Right ventricle myocardium superior (tissue), 1 donor: ENCODE results near the gene PEPD. TPM values are rescaled to one million over a fixed set of nuclear protein-coding genes. Genes with fewer than 3 reads are reported as not detected.

Experiments used
- ATAC-seq: fragments of 200-7000 bp; cut with Tn5 transposase; one replicate; pipeline ENCODE4 v1.9.1; 2020; ENCODE audit warnings: mild to moderate bottlenecking; ENCODE audit not compliant: poor library complexity
- DNase-seq: peaks from one replicate; pipeline ENCODE4 v3.0.0-alpha.2; 2020
- intact Hi-C: fragments of 100-400 bp; cut with DNase I; formaldehyde crosslinking; loops from one replicate; pipeline ENCODE4 v1.11.2; 2022
- total RNA-seq: library from RNA; stranded (reverse); fragmentation: NEBNext Ultra II Directional; extraction: Animal tissue kit (Norgen Biotek cat#: 25700); gene quantifications from one replicate; pipeline ENCODE4 v1.2.1, GENCODE V29; 2021
- donor health status: DM: no; HTN: yes; CAD: no; lungs with severe emphysema.

Gene PEPD
- total RNA-seq, 1 donor from 2014 or later, result 29.6 TPM

GRCh38 chr19:33345163-33345562 lies 176.4 kb downstream of the PEPD start:
- intact Hi-C loops, result no loop called here
- ATAC-seq, result no peak
- no peak for DNase-seq

GRCh38 chr19:33344573-33344925 lies 177.0 kb downstream of the PEPD start:
- intact Hi-C loops, result no loop called here
- DNase-seq (no peak), ATAC-seq (no peak)

- peak; percentile 78 for ATAC-seq
These were observed 177.6 kb downstream of the PEPD start for GRCh38 chr19:33343859-33344572.

GRCh38 chr19:33343301-33343700 lies 178.3 kb downstream of the PEPD start:
- intact Hi-C loops, result no loop called here
- ATAC-seq, result no peak
- DNase-seq, result no peak

More at GRCh38 chr19:33343859-33344572, 177.6 kb downstream of the PEPD start:
- intact Hi-C loops, result no loop called here
- DNase-seq, result no peak

GRCh38 chr19:33340991-33341390 lies 180.6 kb downstream of the PEPD start:
- no peak for DNase-seq
- ATAC-seq, result no peak
- intact Hi-C loops, result no loop called here

- DNase-seq (no peak), ATAC-seq (no peak)
- intact Hi-C loops, result no loop called here
These were observed 182.3 kb downstream of the PEPD start for GRCh38 chr19:33339016-33339984.

Other genes starting within 250 kb of the PEPD start
- 3.4 TPM for gene CEBPA, start 219.3 kb downstream of the PEPD start, total RNA-seq
- gene CEBPG, start 148.1 kb downstream of the PEPD start, total RNA-seq, result 16.1 TPM
- gene CHST8, start 100.2 kb upstream of the PEPD start, total RNA-seq, result not detected